Activated T-cell treated with anti-CD3 and anti-CD28 coated beads, Interleukin-2, amount 50 U/mL, for 72 hours (primary cell): ENCODE measurements around the gene TMEM53. TPM values are rescaled to one million over a fixed set of nuclear protein-coding genes. Genes with fewer than 3 reads are reported as not detected.

Source experiments
- ATAC-seq, 2 donors: fragments of 150-1000 bp; cut with Tn5 transposase; replicated peaks in 1 of 2; 2 replicates each; pipeline ENCODE4 v1.10.0; 2021; ENCODE audit warnings: moderate library complexity in 2 of 2, mild to moderate bottlenecking in 1 of 2
- DNase-seq, 2 donors: peaks; one replicate each; pipeline ENCODE4 v3.0.0; 2021 to 2022; ENCODE audit warnings: mixed read lengths in 1 of 2
- H3K27ac Mint-ChIP-seq: one replicate; pipeline ENCODE4 v1.8.0; 2022; ENCODE audit warnings: mild to moderate bottlenecking, moderate library complexity, mixed read lengths
- H3K27me3 Mint-ChIP-seq: one replicate; pipeline ENCODE4 v1.8.0; 2022; ENCODE audit warnings: low read depth, mixed read lengths
- H3K36me3 Mint-ChIP-seq, 2 donors: one replicate each; pipeline ENCODE4 v1.8.0; 2022; ENCODE audit warnings: mixed read lengths in 2 of 2, mild to moderate bottlenecking in 1 of 2; ENCODE audit not compliant: insufficient read depth in 2 of 2
- H3K4me1 Mint-ChIP-seq: one replicate; pipeline ENCODE4 v1.8.0; 2022; ENCODE audit warnings: low read depth, mixed read lengths
- H3K4me3 Mint-ChIP-seq, 2 donors: one replicate each; pipeline ENCODE4 v1.8.0; 2022; ENCODE audit warnings: mild to moderate bottlenecking in 2 of 2, mixed read lengths in 2 of 2, moderate library complexity in 2 of 2
- H3K9me3 Mint-ChIP-seq, 2 donors: one replicate each; pipeline ENCODE4 v1.8.0; 2022; ENCODE audit warnings: mixed read lengths in 2 of 2
- total RNA-seq, 2 donors: library from RNA; stranded (reverse); gene quantifications; one replicate each; pipeline ENCODE4 v1.2.3, GENCODE V29; 2022

TMEM53 gene
- total RNA-seq, 2 donors from 2014 or later = 3.8 to 4.5 TPM

DNA sequence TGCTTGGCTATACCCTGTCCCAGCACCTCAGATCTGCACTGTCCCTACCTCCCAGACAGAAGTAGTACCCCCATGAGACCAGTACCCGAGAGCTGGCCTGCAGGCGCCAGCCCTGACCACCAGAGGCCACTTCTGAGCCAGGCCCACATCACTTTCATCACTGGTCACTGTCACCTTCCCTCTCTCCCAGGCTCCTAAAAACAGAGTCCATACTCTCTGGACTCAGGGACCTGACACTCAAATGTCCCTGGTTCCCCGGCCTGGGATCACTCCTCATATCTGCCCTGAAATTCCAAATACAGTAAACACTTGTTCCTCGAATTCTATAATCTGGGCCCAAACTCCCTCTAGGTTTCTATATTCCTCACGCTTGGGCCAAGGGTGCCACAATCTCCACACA, 18.7 kb downstream of the TMEM53 start:
- H3K27ac Mint-ChIP-seq = no peak overlapping the region
- no peaks in the 10 kb centered on the region for H3K4me1 Mint-ChIP-seq
- peaks cover 0 to 3% of the 10 kb centered on the region in 2 donors for H3K36me3 Mint-ChIP-seq
- no peak overlapping the region for H3K4me3 Mint-ChIP-seq
- DNase-seq = peak in 1 of 2 donors; percentile 23
- H3K9me3 Mint-ChIP-seq = no peaks in the 10 kb centered on the region
- ATAC-seq = peak; percentile 28 to 31
- H3K27me3 Mint-ChIP-seq = no peaks in the 10 kb centered on the region

DNA sequence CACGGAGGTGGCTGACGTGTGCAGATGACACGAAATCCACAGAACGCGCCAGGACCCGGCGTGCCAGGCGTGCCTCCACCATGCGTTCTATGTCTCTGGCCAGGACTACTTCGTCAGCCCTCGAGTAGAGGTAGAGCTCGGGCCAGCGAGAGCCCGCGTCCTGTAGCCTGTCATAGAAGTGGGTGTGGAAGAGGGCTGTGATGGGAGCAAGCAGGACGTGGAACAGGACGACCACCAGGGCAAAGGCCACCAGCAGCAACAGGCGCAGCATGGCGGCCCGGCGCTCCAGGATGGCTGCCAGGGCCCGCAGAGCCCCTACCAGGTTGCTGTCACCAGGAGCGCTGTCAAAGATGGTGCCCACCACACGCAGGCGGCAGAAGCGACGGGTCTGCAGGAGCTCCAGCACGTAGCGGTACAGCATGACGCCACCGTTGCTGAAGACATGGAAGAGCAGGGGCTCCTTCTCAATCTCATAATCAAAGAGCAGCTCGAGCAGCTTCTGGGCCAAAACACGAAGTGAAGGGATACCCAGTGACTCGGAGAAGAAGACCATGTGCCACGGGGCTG, 19.6 kb downstream of the TMEM53 start:
- H3K36me3 Mint-ChIP-seq = peaks cover 0 to 4% of the 10 kb centered on the region in 2 donors
- no peak overlapping the region for H3K27ac Mint-ChIP-seq

DNA sequence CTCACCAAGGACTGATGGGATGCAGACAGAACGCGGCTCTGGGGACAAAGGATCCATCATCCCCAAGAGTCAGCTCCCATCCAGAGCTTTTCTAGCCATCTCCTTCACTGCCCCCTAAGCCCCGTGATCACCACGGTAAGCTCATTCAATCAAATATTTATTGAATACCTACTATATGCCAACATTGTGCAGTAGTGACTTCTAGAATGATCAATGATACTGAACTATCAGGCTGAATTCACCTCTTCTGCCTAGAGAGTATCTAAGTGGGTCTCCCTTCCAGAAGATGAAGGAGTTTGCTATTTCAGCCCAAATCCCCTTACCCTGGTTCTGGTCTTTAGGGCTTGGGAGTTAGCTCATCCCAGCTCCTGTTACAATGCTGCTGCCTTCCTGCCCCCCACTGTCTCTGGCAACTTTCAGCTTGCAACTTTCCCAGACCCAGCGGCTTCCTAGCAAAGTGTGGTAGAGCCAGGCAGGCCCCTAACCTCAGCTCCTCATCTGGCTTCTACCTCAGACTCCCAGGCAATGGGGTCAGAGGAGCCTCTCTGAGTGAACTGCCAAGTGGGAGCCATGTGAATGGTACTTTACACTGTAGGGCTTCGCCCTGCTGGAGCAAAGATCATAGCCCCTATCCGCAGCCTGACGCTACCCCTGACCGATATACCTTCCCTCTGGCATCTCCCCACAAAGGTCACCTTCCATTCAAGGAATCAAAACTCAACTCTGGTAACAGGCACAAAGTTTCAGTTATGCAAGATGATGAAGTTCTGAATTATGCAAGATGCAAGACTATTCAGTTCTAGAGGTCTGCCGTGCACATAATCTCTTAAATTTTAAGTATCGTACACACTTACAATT, 20.9 kb downstream of the TMEM53 start:
- ATAC-seq = peak in 1 of 2 donors; percentile 13
- Mint-ChIP-seq H3K27me3 (no peaks in the 10 kb centered on the region), H3K27ac (no peak overlapping the region), H3K4me3 (no peak overlapping the region), H3K4me1 (no peaks in the 10 kb centered on the region), H3K36me3 (peaks cover 0 to 9% of the 10 kb centered on the region in 2 donors), H3K9me3 (no peaks in the 10 kb centered on the region)
- no peak for DNase-seq

More for the DNA sequence above, 19.6 kb downstream of the TMEM53 start:
- Mint-ChIP-seq H3K4me3 (no peak overlapping the region), H3K27me3 (no peaks in the 10 kb centered on the region), H3K4me1 (no peaks in the 10 kb centered on the region), H3K9me3 (no peaks in the 10 kb centered on the region)
- DNase-seq (no peak), ATAC-seq (no peak)

DNA sequence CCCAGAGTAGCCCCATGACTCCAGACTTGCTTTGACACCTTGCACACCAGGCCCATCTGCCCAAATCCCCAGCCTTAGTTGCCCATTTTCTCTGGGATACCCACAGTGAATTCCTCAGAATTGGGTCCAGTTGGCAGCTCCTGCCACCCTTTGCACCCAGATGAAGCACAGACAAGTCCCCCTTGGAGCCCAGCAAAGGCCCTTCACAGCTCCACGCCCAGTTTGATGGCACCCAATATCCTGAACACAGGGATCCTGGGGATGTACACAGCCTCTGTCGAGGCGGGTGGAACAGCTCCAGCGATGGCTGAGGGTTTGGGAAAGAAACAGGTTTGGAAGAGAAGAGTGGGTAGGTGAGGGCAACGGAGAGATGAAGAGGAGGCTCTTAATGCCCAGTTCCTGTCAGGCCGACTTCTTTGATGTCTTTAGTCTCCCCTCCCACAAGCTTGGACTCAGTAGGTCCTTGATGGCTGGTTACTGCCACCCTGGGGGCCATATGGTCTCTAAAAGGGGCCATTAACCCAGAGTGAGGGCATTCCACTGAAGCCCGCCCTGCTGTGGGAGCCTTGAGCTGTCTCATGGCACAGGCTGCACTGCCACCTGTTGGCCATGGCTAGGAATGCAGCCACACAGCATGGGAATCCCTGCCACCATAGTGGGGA, 21.7 kb downstream of the TMEM53 start:
- Mint-ChIP-seq H3K4me3 (no peak overlapping the region), H3K27ac (no peak overlapping the region), H3K36me3 (peaks cover 0 to 9% of the 10 kb centered on the region in 2 donors), H3K9me3 (no peaks in the 10 kb centered on the region), H3K4me1 (no peaks in the 10 kb centered on the region), H3K27me3 (no peaks in the 10 kb centered on the region)
- peak; percentile 74 to 78 for DNase-seq
- ATAC-seq = peak; percentile 82 to 85

DNA sequence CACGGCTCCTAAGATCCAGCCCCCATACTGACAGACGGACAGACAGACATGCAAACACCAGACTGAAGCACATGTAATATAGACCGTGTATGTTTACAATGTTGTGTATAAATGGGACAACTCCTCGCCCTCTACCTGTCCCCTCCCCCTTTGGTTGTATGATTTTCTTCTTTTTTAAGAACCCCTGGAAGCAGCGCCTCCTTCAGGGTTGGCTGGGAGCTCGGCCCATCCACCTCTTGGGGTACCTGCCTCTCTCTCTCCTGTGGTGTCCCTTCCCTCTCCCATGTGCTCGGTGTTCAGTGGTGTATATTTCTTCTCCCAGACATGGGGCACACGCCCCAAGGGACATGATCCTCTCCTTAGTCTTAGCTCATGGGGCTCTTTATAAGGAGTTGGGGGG, 23.2 kb downstream of the TMEM53 start:
- DNase-seq = no peak
- no peak for ATAC-seq
- no peaks in the 10 kb centered on the region for H3K9me3 Mint-ChIP-seq
- H3K4me1 Mint-ChIP-seq = no peaks in the 10 kb centered on the region
- H3K27ac Mint-ChIP-seq = no peak overlapping the region
- H3K27me3 Mint-ChIP-seq = no peaks in the 10 kb centered on the region
- H3K36me3 Mint-ChIP-seq = peaks cover 0 to 9% of the 10 kb centered on the region in 2 donors
- no peak overlapping the region for H3K4me3 Mint-ChIP-seq

DNA sequence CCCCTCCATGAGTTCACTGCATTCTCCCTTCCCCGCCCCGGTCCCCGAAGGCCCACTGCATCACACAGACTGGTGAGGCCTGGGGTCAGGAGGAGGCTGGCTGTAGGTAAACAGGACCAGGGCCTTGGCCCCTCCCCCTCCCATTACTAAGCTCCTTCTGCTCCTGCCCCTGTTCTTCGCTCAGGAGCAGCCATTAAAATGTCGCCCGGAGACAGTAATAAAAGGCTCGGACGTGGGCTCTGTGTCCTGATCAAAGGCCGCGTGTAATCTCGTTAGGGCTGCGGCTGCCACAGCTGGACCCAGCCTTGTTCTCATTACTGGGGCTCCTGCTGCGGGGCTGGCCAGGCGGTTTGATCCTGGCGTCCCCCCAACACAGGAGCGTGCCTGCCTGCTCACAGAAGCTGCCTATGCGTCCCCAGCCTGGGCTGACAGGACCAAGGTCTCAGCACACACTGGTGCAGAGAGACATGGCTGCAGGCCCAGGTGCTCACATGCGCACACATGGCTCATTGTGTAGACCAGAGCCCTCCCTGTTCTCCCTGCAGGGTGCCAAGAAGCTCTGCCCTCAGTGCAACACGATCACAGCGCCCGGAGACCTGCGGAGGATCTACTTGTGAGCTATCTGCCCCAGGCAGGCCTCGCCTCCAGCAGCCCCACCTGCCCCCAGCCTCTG, 24.0 kb downstream of the TMEM53 start:
- peaks cover 0 to 9% of the 10 kb centered on the region in 2 donors for H3K36me3 Mint-ChIP-seq
- H3K9me3 Mint-ChIP-seq = no peaks in the 10 kb centered on the region
- H3K27ac Mint-ChIP-seq = no peak overlapping the region
- no peaks in the 10 kb centered on the region for H3K27me3 Mint-ChIP-seq
- no peak overlapping the region for H3K4me3 Mint-ChIP-seq
- DNase-seq = no peak
- H3K4me1 Mint-ChIP-seq = no peaks in the 10 kb centered on the region
- ATAC-seq = no peak

DNA sequence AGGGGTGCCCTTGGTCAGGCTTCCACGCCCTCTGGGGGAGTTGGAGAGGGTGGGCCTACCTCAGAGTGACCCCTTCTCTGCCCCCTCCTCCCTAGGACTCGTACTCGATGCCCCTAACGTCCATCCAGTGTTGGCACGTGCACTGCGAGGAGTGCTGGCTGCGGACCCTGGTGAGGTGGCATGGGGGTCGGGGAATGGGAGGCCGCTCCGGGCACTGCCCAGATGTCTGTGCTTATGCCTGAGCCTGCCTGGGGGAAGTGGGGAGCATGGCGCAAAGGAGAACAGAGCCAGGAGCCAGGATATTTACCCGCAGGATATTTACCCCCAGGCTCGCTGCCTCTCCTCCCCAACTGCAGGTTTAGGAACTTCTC, 24.5 kb downstream of the TMEM53 start:
- H3K4me3 Mint-ChIP-seq = no peak overlapping the region
- H3K27ac Mint-ChIP-seq = no peak overlapping the region
- ATAC-seq = no peak

DNA sequence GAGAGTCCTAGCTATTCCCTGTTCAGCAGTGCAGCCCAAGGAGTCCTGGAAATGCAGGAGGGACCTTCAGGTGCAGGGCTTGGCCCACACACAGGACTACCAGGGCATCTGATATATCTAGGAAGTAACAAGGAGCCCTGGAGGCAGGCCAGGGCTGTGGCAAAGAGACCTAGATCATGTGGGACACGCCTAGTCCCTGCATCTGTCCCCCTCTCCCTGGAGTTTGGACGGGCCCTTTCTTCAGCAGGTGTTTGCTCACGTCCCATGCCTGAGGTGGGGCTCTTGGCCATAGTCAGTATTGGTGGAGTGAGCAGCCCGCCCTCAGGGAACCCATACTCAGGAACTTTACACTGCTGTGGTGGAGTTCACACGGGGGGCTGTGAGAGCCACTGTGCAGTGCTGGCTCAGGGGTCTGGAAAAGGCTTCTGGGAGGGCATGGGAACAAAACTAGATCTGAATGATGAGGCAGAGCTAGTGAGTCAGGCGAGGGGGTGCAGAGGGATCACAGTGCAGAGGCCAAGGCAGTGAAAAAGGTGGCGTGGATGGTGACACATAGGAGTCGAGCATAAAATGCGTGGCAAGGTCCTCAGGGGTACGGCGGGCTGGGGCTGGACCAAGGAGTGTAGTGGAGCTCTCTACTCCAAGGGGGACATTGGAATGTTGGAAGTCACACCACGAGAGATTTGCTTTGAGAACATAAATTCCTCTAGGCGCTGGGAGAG, 25.6 kb downstream of the TMEM53 start:
- H3K9me3 Mint-ChIP-seq = no peaks in the 10 kb centered on the region

More for the DNA sequence above, 24.5 kb downstream of the TMEM53 start:
- Mint-ChIP-seq H3K27me3 (no peaks in the 10 kb centered on the region), H3K36me3 (peaks cover 2 to 10% of the 10 kb centered on the region in 2 donors), H3K9me3 (no peaks in the 10 kb centered on the region), H3K4me1 (no peaks in the 10 kb centered on the region)
- no peak for DNase-seq

DNA sequence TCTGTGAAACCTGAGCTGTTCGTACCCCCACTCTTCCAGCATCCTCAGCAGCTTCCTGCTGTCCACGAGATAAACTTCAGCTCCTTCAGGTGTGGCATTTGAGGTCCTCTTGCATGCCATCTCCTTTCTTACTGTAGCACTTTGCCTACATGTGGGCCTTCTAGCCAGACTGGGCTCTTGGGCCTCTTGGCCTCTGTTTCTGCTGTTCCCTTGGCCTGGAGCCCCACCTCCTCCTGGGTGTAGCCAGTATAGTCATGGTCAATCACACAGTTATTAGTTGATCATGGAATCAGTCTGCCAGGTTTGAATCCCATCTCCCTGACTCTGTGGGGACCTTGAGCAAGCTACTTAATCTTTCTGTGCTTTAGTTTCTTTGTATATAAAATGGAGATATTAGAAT, 26.4 kb downstream of the TMEM53 start:
- H3K27me3 Mint-ChIP-seq = no peaks in the 10 kb centered on the region
- no peaks in the 10 kb centered on the region for H3K9me3 Mint-ChIP-seq
- H3K27ac Mint-ChIP-seq = no peak overlapping the region
- no peak overlapping the region for H3K4me3 Mint-ChIP-seq
- no peak for DNase-seq
- H3K4me1 Mint-ChIP-seq = no peaks in the 10 kb centered on the region
- ATAC-seq = no peak
- peaks cover 2 to 13% of the 10 kb centered on the region in 2 donors for H3K36me3 Mint-ChIP-seq

More for the DNA sequence above, 25.6 kb downstream of the TMEM53 start:
- no peaks in the 10 kb centered on the region for H3K4me1 Mint-ChIP-seq
- DNase-seq (no peak), ATAC-seq (no peak)
- H3K4me3 Mint-ChIP-seq = no peak overlapping the region
- no peak overlapping the region for H3K27ac Mint-ChIP-seq
- H3K36me3 Mint-ChIP-seq = peaks cover 2 to 13% of the 10 kb centered on the region in 2 donors
- no peaks in the 10 kb centered on the region for H3K27me3 Mint-ChIP-seq

DNA sequence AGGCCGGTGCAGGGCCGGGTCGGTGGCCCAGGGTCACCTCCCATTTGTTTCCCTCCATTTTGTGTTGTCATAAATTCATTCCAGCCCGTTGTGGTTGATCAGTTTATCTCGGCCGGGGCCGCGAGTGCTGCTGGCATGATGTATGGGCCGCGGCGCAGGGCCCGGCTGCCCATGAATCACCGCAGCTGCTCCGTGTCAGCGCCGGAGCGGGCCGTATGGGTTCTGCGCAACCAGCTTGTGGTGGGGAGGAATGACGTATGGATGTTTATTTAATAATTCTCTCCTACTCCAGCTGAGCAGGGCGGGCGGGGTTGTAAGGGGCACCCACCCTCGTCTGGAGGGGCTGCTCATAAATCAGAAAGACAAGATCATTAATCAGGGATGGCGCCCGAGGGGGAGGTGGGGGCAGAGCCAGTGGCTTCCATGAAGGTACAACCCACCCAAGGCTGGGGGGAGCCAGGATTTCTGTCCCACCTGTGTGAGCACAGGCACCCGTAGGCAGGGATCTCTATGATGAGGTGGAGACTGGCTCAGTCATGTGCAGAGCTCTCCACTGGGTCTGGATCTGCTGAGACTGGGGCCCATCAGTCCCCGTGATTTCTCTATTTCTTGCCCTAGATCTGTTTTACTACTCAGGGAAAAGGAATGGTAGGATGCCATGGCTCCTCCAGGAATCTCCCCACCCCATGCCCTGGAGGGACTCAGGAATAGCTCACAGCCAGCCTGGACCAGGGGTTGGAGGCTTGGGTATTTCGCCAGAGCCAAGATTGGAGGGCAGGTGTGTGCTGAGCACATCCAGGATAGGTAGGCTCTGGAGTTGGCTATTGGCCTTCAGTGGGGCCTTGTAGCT, 27.8 kb downstream of the TMEM53 start:
- ATAC-seq = no peak
- DNase-seq = no peak
- H3K27ac Mint-ChIP-seq = no peak overlapping the region
- H3K4me3 Mint-ChIP-seq = no peak overlapping the region
- no peaks in the 10 kb centered on the region for H3K9me3 Mint-ChIP-seq
- no peaks in the 10 kb centered on the region for H3K4me1 Mint-ChIP-seq
- H3K27me3 Mint-ChIP-seq = no peaks in the 10 kb centered on the region
- peaks cover 2 to 13% of the 10 kb centered on the region in 2 donors for H3K36me3 Mint-ChIP-seq

DNA sequence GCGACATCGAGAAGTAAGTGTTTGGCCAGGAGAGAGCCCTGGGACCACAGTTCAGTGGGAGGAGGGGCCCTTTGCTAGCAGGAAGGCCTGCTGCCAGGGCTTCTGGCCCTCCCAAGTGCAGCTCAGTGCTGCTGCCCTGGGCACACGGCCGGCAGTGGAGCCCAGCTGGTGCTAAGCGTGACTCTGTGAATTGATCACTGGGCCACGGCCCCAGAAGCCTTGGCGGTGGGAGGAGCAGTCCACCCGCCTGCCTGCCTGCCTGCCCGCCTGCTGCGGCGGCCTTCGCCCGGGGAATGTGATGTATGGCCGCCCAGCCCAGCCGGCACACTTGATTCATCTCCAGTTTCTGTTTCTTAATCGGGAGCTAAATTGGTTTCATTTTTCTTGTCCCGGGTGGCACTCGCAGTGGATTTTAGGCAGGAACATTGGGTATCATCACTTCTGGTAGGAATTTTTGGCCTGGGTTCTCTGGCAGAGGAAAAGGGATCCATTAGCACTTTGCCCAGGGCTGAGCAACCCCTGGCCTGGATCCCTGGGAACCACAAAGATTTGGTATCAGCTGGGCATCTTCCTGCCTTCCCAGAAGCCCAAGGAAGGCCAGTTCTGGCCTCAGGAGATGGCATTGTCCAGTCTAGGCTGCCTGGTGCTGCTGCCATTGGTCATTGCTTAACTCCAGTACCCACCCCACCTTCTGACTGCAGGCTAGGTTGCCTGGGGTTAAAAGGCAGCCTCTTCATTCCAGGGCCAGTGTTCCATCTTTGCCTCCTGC, 28.6 kb downstream of the TMEM53 start:
- ATAC-seq (no peak), DNase-seq (no peak)
- no peaks in the 10 kb centered on the region for H3K4me1 Mint-ChIP-seq
- H3K9me3 Mint-ChIP-seq = no peaks in the 10 kb centered on the region
- H3K27me3 Mint-ChIP-seq = no peaks in the 10 kb centered on the region
- H3K4me3 Mint-ChIP-seq = no peak overlapping the region
- no peak overlapping the region for H3K27ac Mint-ChIP-seq
- H3K36me3 Mint-ChIP-seq = peaks cover 2 to 10% of the 10 kb centered on the region in 2 donors
